ENCODE measurements around the gene SLC6A20.
"Not testable (repeated sequence)": the region's sequence is repeated elsewhere in the genome, so short reads cannot be mapped to it uniquely, and the experiment has no call there.

DNA sequence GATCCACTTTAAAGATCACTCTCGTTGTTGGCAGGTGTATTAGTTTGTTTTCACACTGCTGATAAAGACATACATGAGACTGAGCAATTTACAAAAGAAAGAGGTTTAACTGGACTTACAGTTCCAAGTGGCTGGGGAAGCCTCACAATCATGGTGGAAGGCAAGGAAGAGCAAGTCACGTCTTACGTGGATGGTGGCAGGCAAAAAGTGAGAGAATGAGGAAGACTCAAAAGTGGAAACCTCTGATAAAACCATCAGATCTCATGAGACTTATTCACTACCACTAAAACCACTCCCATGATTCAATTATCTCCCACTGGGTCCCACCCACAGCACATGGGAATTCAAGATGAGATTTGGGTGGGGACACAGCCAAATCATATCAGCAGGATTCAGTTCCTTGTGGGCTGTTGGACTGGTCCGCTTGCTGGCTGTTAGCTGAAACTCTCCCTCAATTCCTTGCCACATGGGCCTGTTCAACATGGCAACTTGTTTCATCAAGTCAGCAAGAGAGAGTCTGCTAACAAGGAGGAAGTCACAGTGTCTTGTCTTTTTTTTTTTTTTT is 47.2 kb downstream of the SLC6A20 start:
- TF ChIP-seq, protein P1, sequence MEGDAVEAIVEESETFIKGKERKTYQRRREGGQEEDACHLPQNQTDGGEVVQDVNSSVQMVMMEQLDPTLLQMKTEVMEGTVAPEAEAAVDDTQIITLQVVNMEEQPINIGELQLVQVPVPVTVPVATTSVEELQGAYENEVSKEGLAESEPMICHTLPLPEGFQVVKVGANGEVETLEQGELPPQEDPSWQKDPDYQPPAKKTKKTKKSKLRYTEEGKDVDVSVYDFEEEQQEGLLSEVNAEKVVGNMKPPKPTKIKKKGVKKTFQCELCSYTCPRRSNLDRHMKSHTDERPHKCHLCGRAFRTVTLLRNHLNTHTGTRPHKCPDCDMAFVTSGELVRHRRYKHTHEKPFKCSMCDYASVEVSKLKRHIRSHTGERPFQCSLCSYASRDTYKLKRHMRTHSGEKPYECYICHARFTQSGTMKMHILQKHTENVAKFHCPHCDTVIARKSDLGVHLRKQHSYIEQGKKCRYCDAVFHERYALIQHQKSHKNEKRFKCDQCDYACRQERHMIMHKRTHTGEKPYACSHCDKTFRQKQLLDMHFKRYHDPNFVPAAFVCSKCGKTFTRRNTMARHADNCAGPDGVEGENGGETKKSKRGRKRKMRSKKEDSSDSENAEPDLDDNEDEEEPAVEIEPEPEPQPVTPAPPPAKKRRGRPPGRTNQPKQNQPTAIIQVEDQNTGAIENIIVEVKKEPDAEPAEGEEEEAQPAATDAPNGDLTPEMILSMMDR (IDR thresholded peaks at IDR 0.05): not testable (repeated sequence)
- not testable (repeated sequence) for TF ChIP-seq EZH2phosphoT487, EZH2 (IDR thresholded peaks at IDR 0.05)

All from neural progenitor cell (in vitro differentiated cells).